H9 (cell line): ENCODE data around the gene LRRC63. TPM values are rescaled to one million over a fixed set of nuclear protein-coding genes. Genes with fewer than 3 reads are reported as not detected.

Experiments used
- DNase-seq: peaks from one replicate; pipeline ENCODE4 v3.0.0-alpha.2; 2017
- H2AFZ ChIP-seq: one replicate; pipeline ENCODE4 v1.6.1; 2013; ENCODE audit warnings: mild to moderate bottlenecking, low read length, control low read depth, moderate library complexity
- H2AK5ac ChIP-seq: 2 replicates; pipeline ENCODE4 v1.6.1; 2013; ENCODE audit warnings: low read length, control low read depth, mixed read lengths; ENCODE audit not compliant: insufficient read length
- H2BK120ac ChIP-seq: one replicate; pipeline ENCODE4 v1.6.1; 2013; ENCODE audit warnings: low read depth, mild to moderate bottlenecking, low read length, control low read depth, inconsistent platforms; ENCODE audit not compliant: poor library complexity, severe bottlenecking
- H2BK12ac ChIP-seq: 2 replicates; pipeline ENCODE4 v1.6.1; 2013; ENCODE audit warnings: low read length, control low read depth, mixed read lengths, low read depth; ENCODE audit not compliant: insufficient read length
- H2BK15ac ChIP-seq: 2 replicates; pipeline ENCODE4 v1.6.1; 2013; ENCODE audit warnings: low read depth, low read length, control low read depth
- H2BK20ac ChIP-seq: one replicate; pipeline ENCODE4 v1.6.1; 2013; ENCODE audit warnings: low read depth, mild to moderate bottlenecking, low read length, control low read depth, inconsistent platforms; ENCODE audit not compliant: poor library complexity, severe bottlenecking
- H2BK5ac ChIP-seq: 2 replicates; pipeline ENCODE4 v1.6.1; 2013; ENCODE audit warnings: low read length, control low read depth, mixed read lengths; ENCODE audit not compliant: insufficient read length
- H3K14ac ChIP-seq: 2 replicates; pipeline ENCODE4 v1.6.1; 2013; ENCODE audit warnings: low read length, control low read depth; ENCODE audit not compliant: insufficient read depth
- H3K18ac ChIP-seq: 2 replicates; pipeline ENCODE4 v1.6.1; 2013; ENCODE audit warnings: low read depth, mild to moderate bottlenecking, mixed read lengths, low read length, control low read depth; ENCODE audit not compliant: insufficient read length
- H3K23ac ChIP-seq: 2 replicates; pipeline ENCODE4 v1.6.1; 2013; ENCODE audit warnings: low read length, control low read depth, mixed read lengths, low read depth; ENCODE audit not compliant: insufficient read length
- H3K23me2 ChIP-seq: 2 replicates; pipeline ENCODE4 v1.6.1; 2013; ENCODE audit warnings: low read depth, mild to moderate bottlenecking, mixed read lengths, low read length, control low read depth; ENCODE audit not compliant: insufficient read length, poor library complexity, severe bottlenecking
- H3K27ac ChIP-seq: 2 replicates; pipeline ENCODE4 v1.5.1; 2013; ENCODE audit warnings: low read length, control low read depth, mixed read lengths, low read depth; ENCODE audit not compliant: insufficient read length
- H3K27me3 ChIP-seq: 2 replicates; pipeline ENCODE4 v1.6.1; 2013; ENCODE audit warnings: low read length, control low read depth, inconsistent platforms; ENCODE audit not compliant: insufficient read depth
- H3K4ac ChIP-seq: 2 replicates; pipeline ENCODE4 v1.6.1; 2013; ENCODE audit warnings: low read depth, mild to moderate bottlenecking, control low read depth, inconsistent platforms, low read length, moderate library complexity
- H3K4me1 ChIP-seq: 2 replicates; pipeline ENCODE4 v1.6.1; 2013; ENCODE audit warnings: low read length, control low read depth, inconsistent platforms; ENCODE audit not compliant: insufficient read depth
- H3K4me2 ChIP-seq: 2 replicates; pipeline ENCODE4 v1.6.1; 2013; ENCODE audit warnings: low read length, control low read depth, mixed read lengths; ENCODE audit not compliant: insufficient read length, insufficient read depth
- H3K56ac ChIP-seq: 2 replicates; pipeline ENCODE4 v1.6.1; 2013; ENCODE audit warnings: low read depth, mild to moderate bottlenecking, mixed read lengths, low read length, control low read depth; ENCODE audit not compliant: insufficient read length
- H3K79me1 ChIP-seq: 2 replicates; pipeline ENCODE4 v1.6.1; 2013; ENCODE audit warnings: low read depth, mild to moderate bottlenecking, moderate library complexity, low read length, control low read depth, inconsistent platforms; ENCODE audit not compliant: insufficient read depth, poor library complexity, severe bottlenecking
- H3K79me2 ChIP-seq: 2 replicates; pipeline ENCODE4 v1.6.1; 2013; ENCODE audit warnings: low read length, control low read depth, inconsistent platforms; ENCODE audit not compliant: insufficient read depth
- H3K9ac ChIP-seq: 2 replicates; pipeline ENCODE4 v1.6.1; 2013; ENCODE audit warnings: low read length, control low read depth, mixed read lengths; ENCODE audit not compliant: insufficient read length; ENCODE audit errors: extremely low read depth
- H3K9me3 ChIP-seq: one replicate; pipeline ENCODE4 v1.6.1; 2013; ENCODE audit warnings: low read depth, low read length, inconsistent platforms; ENCODE audit not compliant: control insufficient read depth
- H3T11ph ChIP-seq: one replicate; pipeline ENCODE4 v1.6.1; 2013; ENCODE audit warnings: mild to moderate bottlenecking, low read length, control low read depth, inconsistent platforms
- H4K20me1 ChIP-seq: one replicate; pipeline ENCODE4 v1.6.1; 2013; ENCODE audit not compliant: control insufficient read depth, insufficient read length, insufficient read depth
- H4K5ac ChIP-seq: 2 replicates; pipeline ENCODE4 v1.6.1; 2013; ENCODE audit warnings: low read depth, mild to moderate bottlenecking, mixed read lengths, low read length, control low read depth; ENCODE audit not compliant: insufficient read length
- H4K8ac ChIP-seq: replicated peaks from 2 replicates; pipeline ENCODE4 v1.6.1; 2013; ENCODE audit warnings: low read length, control low read depth, mixed read lengths, low read depth; ENCODE audit not compliant: insufficient read length
- H4K91ac ChIP-seq: 2 replicates; pipeline ENCODE4 v1.6.1; 2013; ENCODE audit warnings: low read depth, mild to moderate bottlenecking, moderate library complexity, mixed read lengths, low read length, control low read depth; ENCODE audit not compliant: insufficient read length
- H3K27ac Mint-ChIP-seq, 3 experiments: 2 replicates in 2 of 3; 3 replicates in 1 of 3; pipeline ENCODE4 v1.8.0; 2020 to 2021; ENCODE audit warnings: mixed read lengths in 3 of 3, mild to moderate bottlenecking in 1 of 3, moderate library complexity in 1 of 3
- H3K27me3 Mint-ChIP-seq: 2 replicates; pipeline ENCODE4 v1.8.0; 2021; ENCODE audit warnings: low read depth, mild to moderate bottlenecking, moderate library complexity, mixed read lengths
- H3K36me3 Mint-ChIP-seq, 3 experiments: 2 replicates in 2 of 3; 3 replicates in 1 of 3; pipeline ENCODE4 v1.8.0; 2020 to 2021; ENCODE audit warnings: low read depth in 3 of 3, mixed read lengths in 3 of 3; ENCODE audit not compliant: insufficient read depth in 1 of 3
- H3K4me1 Mint-ChIP-seq, 2 experiments: 2 replicates each; pipeline ENCODE4 v1.8.0; 2020; ENCODE audit warnings: mixed read lengths in 2 of 2
- H3K4me3 Mint-ChIP-seq, 2 experiments: 2 replicates in 1 of 2; 3 replicates in 1 of 2; pipeline ENCODE4 v1.8.0; 2020 to 2021; ENCODE audit warnings: mild to moderate bottlenecking in 2 of 2, mixed read lengths in 2 of 2, moderate library complexity in 1 of 2
- H3K9me3 Mint-ChIP-seq, 2 experiments: 2 replicates in 1 of 2; 3 replicates in 1 of 2; pipeline ENCODE4 v1.8.0; 2020; ENCODE audit warnings: mild to moderate bottlenecking in 2 of 2, mixed read lengths in 2 of 2, moderate library complexity in 1 of 2
- CTCF ChIP-seq: fragments of 200-600 bp; sonication (generic); conservative IDR thresholded peaks from 3 replicates; pipeline ENCODE4 v1.8.0; 2021; ENCODE audit warnings: antibody characterized with exemption, mild to moderate bottlenecking
- WGBS: extraction: QIAGEN DNeasy Blood & Tissue Kit; methylation state at CpG from one replicate; pipeline ENCODE4 v1.1.7; 2013; ENCODE audit warnings: missing lambda C conversion rate, low lambda C conversion rate, mixed read lengths; ENCODE audit not compliant: insufficient read length; ENCODE audit errors: extremely low coverage; 5-methylcytosine and 5-hydroxymethylcytosine counted together
- total RNA-seq: library from RNA; stranded (reverse); gene quantifications from 2 replicates; pipeline ENCODE4 v1.2.1, GENCODE V29; 2021

The LRRC63 gene
- total RNA-seq, 1 experiment from 2014 or later = not detected

GRCh38 chr13:46211116-46211482 is 629 bp upstream of the LRRC63 start:
- DNase-seq = no peak
- Histone ChIP-seq H3K27me3 (no peaks in the 10 kb centered on the region; the same call in 1 of the 2 replicates), H3K23ac (no peak overlapping the region), H3T11ph (no peak overlapping the region), H2BK12ac (no peak overlapping the region), H3K9ac (peak overlapping the region; percentile 36), H3K9me3 (no peaks in the 10 kb centered on the region), H2BK20ac (no peak overlapping the region), H3K27ac (no peak overlapping the region), H3K79me2 (no peaks in the 10 kb centered on the region), H3K18ac (no peak overlapping the region), H2AK5ac (no peak overlapping the region), H2AFZ (peak overlapping the region; percentile 83), H3K4me1 (no peaks in the 10 kb centered on the region), H3K4ac (no peak overlapping the region), H2BK5ac (no peak overlapping the region), H2BK15ac (no peak overlapping the region), H3K4me2 (peak overlapping the region; percentile 65), H3K56ac (no peak overlapping the region), H4K20me1 (no peaks in the 10 kb centered on the region), H4K8ac (no peak overlapping the region), H4K91ac (no peak overlapping the region), H4K5ac (no peak overlapping the region), H2BK120ac (no peak overlapping the region), H3K23me2 (peaks cover 12% of the 10 kb centered on the region), H3K14ac (no peak overlapping the region), H3K79me1 (no peaks in the 10 kb centered on the region)
- no peak for TF ChIP-seq CTCF
- Mint-ChIP-seq H3K4me1 (peaks cover 18% of the 10 kb centered on the region in 2 experiments), H3K4me3 (peak overlapping the region; percentile 64 to 78), H3K9me3 (no peaks in the 10 kb centered on the region; a peak in 1 of 5 replicates), H3K36me3 (no peaks in the 10 kb centered on the region), H3K27me3 (peaks cover 31% of the 10 kb centered on the region), H3K27ac (no peak overlapping the region)
- WGBS = no CpG with 5 or more reads among the region's 9 CpGs
